ENCODE results near the gene CCL7.

GRCh38 chr17:34269969-34270368 lies at the start of gene CCL7:
- TF ChIP-seq CTCF (IDR thresholded peaks at IDR 0.05; ENCODE audit: low read length) (no peak), EZH2 (IDR thresholded peaks at IDR 0.05; ENCODE audit: borderline replicate concordance, low read length) (no peak)
